Stomach (tissue), 9 donors: ENCODE results near the gene TRIB2. TPM values are rescaled to one million over a fixed set of nuclear protein-coding genes. Genes with fewer than 3 reads are reported as not detected.

ENCODE experiments used
- DNase-seq, 2 donors: peaks; one replicate each; pipeline versions ENCODE4 v3.0.0 to v3.0.0-alpha.2; 2013 to 2019
- H3K27ac ChIP-seq, 5 donors: fragments of 200-600 bp in 4 of 5; sonication (generic) in 4 of 5; one replicate each; pipeline ENCODE4 v1.5.1; 2013 to 2019; ENCODE audit warnings: mild to moderate bottlenecking in 1 of 5, moderate library complexity in 1 of 5
- H3K27me3 ChIP-seq, 3 donors: fragments of 200-600 bp; sonication (generic); one replicate each; pipeline ENCODE4 v1.5.1; 2017 to 2019; ENCODE audit warnings: mixed run types in 1 of 3
- H3K36me3 ChIP-seq, 4 donors: fragments of 200-600 bp; sonication (generic); 1 replicate in 3 of 4; 2 replicates in 1 of 4; pipeline ENCODE4 v1.5.1; 2016 to 2019
- H3K4me1 ChIP-seq, 4 donors: fragments of 200-600 bp; sonication (generic); one replicate each; pipeline ENCODE4 v1.5.1; 2016 to 2019
- H3K4me3 ChIP-seq, 4 donors: fragments of 200-600 bp; sonication (generic) in 3 of 4; one replicate each; pipeline ENCODE4 v1.5.1; 2016 to 2019; ENCODE audit warnings: mild to moderate bottlenecking in 1 of 4
- H3K9me3 ChIP-seq, 4 donors: fragments of 200-600 bp; sonication (generic); one replicate each; pipeline ENCODE4 v1.5.1; 2016 to 2019
- CTCF ChIP-seq, 7 experiments: fragments of 450-650 bp in 4 of 7; fragments of 200-600 bp in 3 of 7; sonication (generic) in 3 of 7; IDR thresholded peaks; one replicate each; pipeline ENCODE4 v1.5.1; 2016 to 2019; ENCODE audit warnings: antibody characterized with exemption in 7 of 7, control low read depth in 2 of 7, mild to moderate bottlenecking in 1 of 7
- EP300 ChIP-seq: sonication (generic); formaldehyde crosslinking; IDR thresholded peaks from one replicate; pipeline ENCODE4 v1.6.1; 2017; ENCODE audit warnings: antibody characterized with exemption
- POLR2A ChIP-seq, 4 donors: fragments of 450-650 bp; IDR thresholded peaks; one replicate each; pipeline ENCODE4 v1.6.1; 2016; ENCODE audit warnings: antibody characterized with exemption in 4 of 4, control low read depth in 2 of 4, mild to moderate bottlenecking in 1 of 4, moderate library complexity in 1 of 4
- POLR2AphosphoS5 ChIP-seq, 3 donors: sonication (generic); formaldehyde crosslinking; IDR thresholded peaks; one replicate each; pipeline ENCODE4 v1.6.1; 2016; ENCODE audit warnings: antibody characterized with exemption in 3 of 3
- WGBS, 5 donors: extraction: QIAGEN DNeasy Blood & Tissue Kit in 3 of 5; methylation state at CpG; one replicate each; pipeline versions ENCODE4 v1.1.5 to v1.1.7; 2013 to 2018; 5-methylcytosine and 5-hydroxymethylcytosine counted together
- intact Hi-C: fragments of 100-400 bp; cut with DNase I; formaldehyde crosslinking; loops from one replicate; pipeline ENCODE4 v1.15.1; 2023; ENCODE audit warnings: low total_unique reads
- polyA plus RNA-seq, 3 donors: library from polyadenylated mRNA; stranded (reverse); fragments of 200-250 nt; gene quantifications; one replicate each; pipeline ENCODE4 v1.2.3, GENCODE V29; 2013
- total RNA-seq, 5 donors: library from RNA; depleted of rRNA; stranded (reverse); fragments of >200 nt; gene quantifications; one replicate each; pipeline versions ENCODE4 v1.1.0 to v1.2.3, GENCODE V29; 2014 to 2016
- donor health status: healthy with polysubstance abuse.
- donor health status: Bipolar disorder and iron deficiency.
- donor health status: healthy.

The TRIB2 gene
- total and polyA plus RNA-seq, 8 donors = 6.4 to 226 (median 50.6) TPM

GRCh38 chr2:12778811-12779579 is 62.3 kb downstream of the TRIB2 start:
- Histone ChIP-seq H3K4me1 (no peaks in the 10 kb centered on the region), H3K4me3 (no peak overlapping the region), H3K27ac (no peak overlapping the region), H3K36me3 (no peaks in the 10 kb centered on the region), H3K9me3 (peaks cover 0 to 6% (median 0%) of the 10 kb centered on the region in 4 donors), H3K27me3 (no peaks in the 10 kb centered on the region)
- intact Hi-C loops = no loop called here
- no peak for TF ChIP-seq POLR2A (IDR thresholded peaks at IDR 0.05)
- TF ChIP-seq EP300 = no peak
- TF ChIP-seq POLR2AphosphoS5 (IDR thresholded peaks at IDR 0.05) = no peak
- TF ChIP-seq CTCF (IDR thresholded peaks at IDR 0.05) = no peak
- DNase-seq = no peak
- WGBS, 5 donors = 84 to 88% (median 87%) methylated on average over 12 of the region's 12 CpGs

- intact Hi-C loops = no loop called here
- no peak overlapping the region for H3K4me3 ChIP-seq
- no peak for TF ChIP-seq EP300
- no peak for TF ChIP-seq POLR2AphosphoS5 (IDR thresholded peaks at IDR 0.05)
- TF ChIP-seq CTCF (IDR thresholded peaks at IDR 0.05) = no peak
- no peak for TF ChIP-seq POLR2A (IDR thresholded peaks at IDR 0.05)
These were observed 64.6 kb downstream of the TRIB2 start for GRCh38 chr2:12781329-12781728.

GRCh38 chr2:12787891-12788801 is 71.4 kb downstream of the TRIB2 start:
- peak overlapping the region in 4 of 5 donors; percentile 30 to 68 (median 48) for H3K27ac ChIP-seq
- 65 to 78% (median 74%) methylated on average over 7 of the region's 7 CpGs for WGBS, 5 donors
- H3K9me3 ChIP-seq = no peaks in the 10 kb centered on the region
- H3K4me1 ChIP-seq = no peaks in the 10 kb centered on the region
- intact Hi-C loops = no loop called here
- no peaks in the 10 kb centered on the region for H3K27me3 ChIP-seq
- no peak for TF ChIP-seq POLR2A (IDR thresholded peaks at IDR 0.05)
- TF ChIP-seq CTCF (IDR thresholded peaks at IDR 0.05) = no peak
- TF ChIP-seq POLR2AphosphoS5 (IDR thresholded peaks at IDR 0.05) = peak in 1 of 3 donors; percentile 59
- H3K4me3 ChIP-seq = no peak overlapping the region
- no peaks in the 10 kb centered on the region for H3K36me3 ChIP-seq
- DNase-seq = peak in 1 of 2 donors; percentile 49

More at GRCh38 chr2:12781329-12781728, 64.6 kb downstream of the TRIB2 start:
- no peaks in the 10 kb centered on the region for H3K27me3 ChIP-seq
- no peak for DNase-seq
- H3K36me3 ChIP-seq = no peaks in the 10 kb centered on the region
- H3K27ac ChIP-seq = no peak overlapping the region
- H3K4me1 ChIP-seq = no peaks in the 10 kb centered on the region
- H3K9me3 ChIP-seq = no peaks in the 10 kb centered on the region

- no peak for TF ChIP-seq POLR2A (IDR thresholded peaks at IDR 0.05)
- no peak for TF ChIP-seq EP300
- no peak for TF ChIP-seq CTCF (IDR thresholded peaks at IDR 0.05)
- TF ChIP-seq POLR2AphosphoS5 (IDR thresholded peaks at IDR 0.05) = no peak
- 90 to 96% (median 93%) methylated on average over 3 of the region's 3 CpGs for WGBS, 5 donors
- H3K4me3 ChIP-seq = no peak overlapping the region
These were observed 75.2 kb downstream of the TRIB2 start for GRCh38 chr2:12791906-12792305.

More at GRCh38 chr2:12791906-12792305, 75.2 kb downstream of the TRIB2 start:
- H3K36me3 ChIP-seq = no peaks in the 10 kb centered on the region
- no peaks in the 10 kb centered on the region for H3K9me3 ChIP-seq
- H3K27me3 ChIP-seq = no peaks in the 10 kb centered on the region
- no peak overlapping the region for H3K27ac ChIP-seq
- no peak for DNase-seq
- no peaks in the 10 kb centered on the region for H3K4me1 ChIP-seq
- intact Hi-C loops = no loop called here
